NCI-H774 (cell line): ENCODE measurements around the gene CCDC85C.

Experiments used
- DNase-seq: peaks from one replicate; lab custom pipeline; 2025; lab: John Stamatoyannopoulos, UW

CCDC85C gene

GRCh38 chr14:99471731-99472130, 132.3 kb downstream of the CCDC85C start:
- no peak for DNase-seq

GRCh38 chr14:99468836-99469592, 135.0 kb downstream of the CCDC85C start:
- no peak for DNase-seq

- no peak for DNase-seq
These were observed 135.9 kb downstream of the CCDC85C start for GRCh38 chr14:99468081-99468480.

GRCh38 chr14:99467336-99468078, 136.5 kb downstream of the CCDC85C start:
- no peak for DNase-seq

GRCh38 chr14:99466758-99467157, 137.2 kb downstream of the CCDC85C start:
- DNase-seq = no peak

- DNase-seq = no peak
These were observed 138.7 kb downstream of the CCDC85C start for GRCh38 chr14:99465288-99465687.

GRCh38 chr14:99463974-99464373, 140.0 kb downstream of the CCDC85C start:
- no peak for DNase-seq

GRCh38 chr14:99462210-99462609, 141.8 kb downstream of the CCDC85C start:
- DNase-seq = no peak

- no peak for DNase-seq
These were observed 142.5 kb downstream of the CCDC85C start for GRCh38 chr14:99461411-99462085.

GRCh38 chr14:99460793-99461192, 143.2 kb downstream of the CCDC85C start:
- DNase-seq = no peak

GRCh38 chr14:99459481-99460100, 144.4 kb downstream of the CCDC85C start:
- DNase-seq = no peak

- no peak for DNase-seq
These were observed 149.8 kb downstream of the CCDC85C start for GRCh38 chr14:99454246-99454645.

GRCh38 chr14:99452968-99453367, 151.0 kb downstream of the CCDC85C start:
- no peak for DNase-seq

GRCh38 chr14:99451234-99451633, 152.8 kb downstream of the CCDC85C start:
- no peak for DNase-seq

- DNase-seq = no peak
These were observed 153.7 kb downstream of the CCDC85C start for GRCh38 chr14:99450266-99450665.
